GM18907 (cell line): ENCODE measurements around the gene ACADM.
A peak's percentile ranks its signal among the peaks of the same experiment; 100 is the strongest.
"Not testable (repeated sequence)": the region's sequence is repeated elsewhere in the genome, so short reads cannot be mapped to it uniquely, and the experiment has no call there.

Experiments used
- ATAC-seq: cut with Tn5 transposase; IDR thresholded peaks from one replicate; pipeline ENCODE4 v1.9.1; 2021; ENCODE audit warnings: mild to moderate bottlenecking, moderate library complexity; ENCODE audit not compliant: unreplicated experiment

The ACADM gene

GRCh38 chr1:75791022-75791421 is 66.5 kb downstream of the ACADM start:
- no peak for ATAC-seq

- ATAC-seq = no peak
These were observed 67.6 kb downstream of the ACADM start for GRCh38 chr1:75792091-75792490.

- ATAC-seq = no peak
These were observed 69.9 kb downstream of the ACADM start for GRCh38 chr1:75794382-75794781.

GRCh38 chr1:75795703-75796193 is 71.2 kb downstream of the ACADM start:
- ATAC-seq = peak; percentile 5

- ATAC-seq = peak; percentile 25
These were observed 72.1 kb downstream of the ACADM start, which contains the start of gene MSH4 for GRCh38 chr1:75796376-75797272. MSH4 (plus strand) TSS chr1:75796882; CDS start chr1:75796986, 104 bp downstream.

GRCh38 chr1:75797273-75797588 is 72.7 kb downstream of the ACADM start:
- ATAC-seq = peak; percentile 24

GRCh38 chr1:75797606-75798216 is 73.2 kb downstream of the ACADM start:
- no peak for ATAC-seq

- ATAC-seq = not testable (repeated sequence)
These were observed 77.0 kb downstream of the ACADM start for GRCh38 chr1:75801480-75801879.

GRCh38 chr1:75808921-75809320 is 84.4 kb downstream of the ACADM start:
- ATAC-seq = no peak

GRCh38 chr1:75810113-75810512 is 85.6 kb downstream of the ACADM start:
- not testable (repeated sequence) for ATAC-seq

- no peak for ATAC-seq
These were observed 86.9 kb downstream of the ACADM start for GRCh38 chr1:75811211-75811981.

- no peak for ATAC-seq
These were observed 87.6 kb downstream of the ACADM start for GRCh38 chr1:75812065-75812464.
